HG03060 (cell line): ENCODE measurements around the gene CAMSAP2.

Experiments
- ATAC-seq: cut with Tn5 transposase; IDR thresholded peaks from one replicate; pipeline ENCODE4 v1.9.1; 2021; ENCODE audit warnings: low read depth, moderate number of reproducible peaks; ENCODE audit not compliant: unreplicated experiment

The CAMSAP2 gene

DNA sequence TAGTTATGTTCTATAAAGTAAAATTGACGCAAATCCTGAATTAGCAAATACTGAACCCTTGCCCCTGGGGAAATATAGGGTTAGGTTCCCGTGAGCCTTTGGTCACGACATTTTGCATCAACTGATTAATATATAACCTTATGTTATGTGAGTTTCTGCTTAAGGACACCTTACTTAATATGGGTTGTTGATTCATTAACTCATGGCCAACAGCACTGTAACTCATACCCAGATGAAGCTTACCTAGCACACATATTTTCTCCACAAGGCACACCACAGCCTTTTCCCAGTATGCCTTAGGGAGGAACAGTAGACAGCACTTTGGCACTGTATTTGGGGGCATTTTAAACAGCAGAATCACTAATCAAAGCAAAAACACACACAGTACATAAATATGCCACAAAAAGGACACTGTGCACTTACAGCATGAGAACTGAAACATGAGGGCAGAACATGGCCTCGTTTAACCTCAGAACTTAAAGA is 171.1 kb downstream of the CAMSAP2 start:
- peak; percentile 36 for ATAC-seq
